Measurements from ENCODE around the gene ACVR1. TPM values are rescaled to one million over a fixed set of nuclear protein-coding genes. Genes with fewer than 3 reads are reported as not detected.

ACVR1 gene
- total RNA-seq, 1 experiment from 2014 or later = 71.3 TPM

DNA sequence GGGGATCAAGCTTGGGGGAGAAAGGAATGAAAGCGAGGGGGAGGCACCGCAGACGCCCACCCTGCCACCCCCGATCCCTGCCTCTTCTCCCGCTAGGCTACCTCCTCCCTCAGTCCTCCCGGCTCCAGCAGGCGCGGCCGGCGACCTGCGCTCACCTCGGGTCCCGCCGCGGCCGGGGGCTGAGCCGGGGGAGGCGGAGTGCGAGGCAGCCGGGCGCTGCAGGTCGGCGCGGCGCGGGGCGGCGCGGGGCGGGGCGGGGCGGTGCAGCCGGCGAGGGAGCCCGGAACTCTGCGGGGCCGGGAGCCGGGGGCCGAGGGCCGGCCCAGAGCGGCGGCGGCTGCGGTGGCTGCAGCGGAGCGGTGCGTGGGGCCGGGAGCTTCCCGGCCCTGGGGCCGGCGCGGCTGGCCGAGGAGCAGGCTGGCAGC, 477 bp downstream of the ACVR1 start:
- H3K4me3 Mint-ChIP-seq (ENCODE audit: low read depth, unreplicated experiment) = peak overlapping the region; percentile 91
- no peaks in the 10 kb centered on the region for H3K9me3 Mint-ChIP-seq (ENCODE audit: low read depth, unreplicated experiment)
- intact Hi-C loops (cut with micrococcal nuclease; ENCODE audit: unreplicated experiment) = loop anchor here (1.0 kb wide), 1 partner anchor 91 kb away; no protein-coding TSS in a partner anchor
- TF ChIP-seq, protein P1, sequence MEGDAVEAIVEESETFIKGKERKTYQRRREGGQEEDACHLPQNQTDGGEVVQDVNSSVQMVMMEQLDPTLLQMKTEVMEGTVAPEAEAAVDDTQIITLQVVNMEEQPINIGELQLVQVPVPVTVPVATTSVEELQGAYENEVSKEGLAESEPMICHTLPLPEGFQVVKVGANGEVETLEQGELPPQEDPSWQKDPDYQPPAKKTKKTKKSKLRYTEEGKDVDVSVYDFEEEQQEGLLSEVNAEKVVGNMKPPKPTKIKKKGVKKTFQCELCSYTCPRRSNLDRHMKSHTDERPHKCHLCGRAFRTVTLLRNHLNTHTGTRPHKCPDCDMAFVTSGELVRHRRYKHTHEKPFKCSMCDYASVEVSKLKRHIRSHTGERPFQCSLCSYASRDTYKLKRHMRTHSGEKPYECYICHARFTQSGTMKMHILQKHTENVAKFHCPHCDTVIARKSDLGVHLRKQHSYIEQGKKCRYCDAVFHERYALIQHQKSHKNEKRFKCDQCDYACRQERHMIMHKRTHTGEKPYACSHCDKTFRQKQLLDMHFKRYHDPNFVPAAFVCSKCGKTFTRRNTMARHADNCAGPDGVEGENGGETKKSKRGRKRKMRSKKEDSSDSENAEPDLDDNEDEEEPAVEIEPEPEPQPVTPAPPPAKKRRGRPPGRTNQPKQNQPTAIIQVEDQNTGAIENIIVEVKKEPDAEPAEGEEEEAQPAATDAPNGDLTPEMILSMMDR (IDR thresholded peaks at IDR 0.05; ENCODE audit: unreplicated experiment) = no peak
- peak overlapping the region; percentile 62 for H3K27ac Mint-ChIP-seq (ENCODE audit: unreplicated experiment)
- DNase-seq = peak; percentile 71
- H3K4me1 Mint-ChIP-seq (ENCODE audit: low read depth, unreplicated experiment) = peaks cover 70% of the 10 kb centered on the region
- CTCF ChIA-PET = interaction anchor here (0.5 to 1.4 kb wide), 6 partner anchors 22 to 136 kb away, joined by 3 to 7 read pairs (median 4); no protein-coding TSS in a partner anchor
- no peaks in the 10 kb centered on the region for H3K27me3 Mint-ChIP-seq (ENCODE audit: unreplicated experiment)
- no TSS peak for BruUV-seq (replicated peaks)
- H3K36me3 Mint-ChIP-seq (ENCODE audit: insufficient read depth, unreplicated experiment) = peaks cover 42% of the 10 kb centered on the region

- Mint-ChIP-seq H3K9me3 (ENCODE audit: low read depth, unreplicated experiment) (no peaks in the 10 kb centered on the region), H3K4me3 (ENCODE audit: low read depth, unreplicated experiment) (peak overlapping the region; percentile 91), H3K4me1 (ENCODE audit: low read depth, unreplicated experiment) (peaks cover 70% of the 10 kb centered on the region), H3K27ac (ENCODE audit: unreplicated experiment) (peak overlapping the region; percentile 62), H3K36me3 (ENCODE audit: insufficient read depth, unreplicated experiment) (peaks cover 42% of the 10 kb centered on the region), H3K27me3 (ENCODE audit: unreplicated experiment) (no peaks in the 10 kb centered on the region)
- BruUV-seq (replicated peaks) = no TSS peak
- DNase-seq = peak; percentile 47
- intact Hi-C loops (cut with micrococcal nuclease; ENCODE audit: unreplicated experiment) = loop anchor here (5.0 kb wide), 1 partner anchor 38 kb away; no protein-coding TSS in a partner anchor
- TF ChIP-seq, protein P1 (IDR thresholded peaks at IDR 0.05; ENCODE audit: unreplicated experiment) = no peak
- CTCF ChIA-PET = interaction anchor here (0.5 kb wide), 1 partner anchor 39 kb away, joined by 7 read pairs; no protein-coding TSS in a partner anchor
Observed at GRCh38 chr2:157874997-157875640, 1.0 kb downstream of the ACVR1 start.

- peak overlapping the region; percentile 62 for H3K27ac Mint-ChIP-seq (ENCODE audit: unreplicated experiment)
- TF ChIP-seq, protein P1 (IDR thresholded peaks at IDR 0.05; ENCODE audit: unreplicated experiment) = no peak
- peak; percentile 12 for DNase-seq
- H3K36me3 Mint-ChIP-seq (ENCODE audit: insufficient read depth, unreplicated experiment) = peaks cover 42% of the 10 kb centered on the region
- no TSS peak for BruUV-seq (replicated peaks)
- H3K4me3 Mint-ChIP-seq (ENCODE audit: low read depth, unreplicated experiment) = peak overlapping the region; percentile 91
- H3K27me3 Mint-ChIP-seq (ENCODE audit: unreplicated experiment) = no peaks in the 10 kb centered on the region
- H3K9me3 Mint-ChIP-seq (ENCODE audit: low read depth, unreplicated experiment) = no peaks in the 10 kb centered on the region
- intact Hi-C loops (cut with micrococcal nuclease; ENCODE audit: unreplicated experiment) = loop anchor here (5.0 kb wide), 1 partner anchor 37 kb away; no protein-coding TSS in a partner anchor
- H3K4me1 Mint-ChIP-seq (ENCODE audit: low read depth, unreplicated experiment) = peaks cover 76% of the 10 kb centered on the region
- CTCF ChIA-PET = interaction anchor here (0.5 to 1.1 kb wide), 2 partner anchors 31 to 44 kb away, joined by 3 read pairs; no protein-coding TSS in a partner anchor
Observed at GRCh38 chr2:157874348-157874747, 1.8 kb downstream of the ACVR1 start.

- no peaks in the 10 kb centered on the region for H3K9me3 Mint-ChIP-seq (ENCODE audit: low read depth, unreplicated experiment)
- no peak overlapping the region for H3K27ac Mint-ChIP-seq (ENCODE audit: unreplicated experiment)
- peak overlapping the region; percentile 91 for H3K4me3 Mint-ChIP-seq (ENCODE audit: low read depth, unreplicated experiment)
- intact Hi-C loops (cut with micrococcal nuclease; ENCODE audit: unreplicated experiment) = loop anchor here (5.0 kb wide), 1 partner anchor 35 kb away; no protein-coding TSS in a partner anchor
- no TSS peak for BruUV-seq (replicated peaks)
- CTCF ChIA-PET = no interaction called here
- H3K4me1 Mint-ChIP-seq (ENCODE audit: low read depth, unreplicated experiment) = peaks cover 78% of the 10 kb centered on the region
- peaks cover 42% of the 10 kb centered on the region for H3K36me3 Mint-ChIP-seq (ENCODE audit: insufficient read depth, unreplicated experiment)
- DNase-seq = no peak
- TF ChIP-seq, protein P1 (IDR thresholded peaks at IDR 0.05; ENCODE audit: unreplicated experiment) = no peak
- no peaks in the 10 kb centered on the region for H3K27me3 Mint-ChIP-seq (ENCODE audit: unreplicated experiment)
Observed at GRCh38 chr2:157872791-157873190, 3.3 kb downstream of the ACVR1 start.

All from Calu3 (cell line).